MV-4-11 (cell line): ENCODE measurements around the gene MRLN.
"Not testable (repeated sequence)": the region's sequence is repeated elsewhere in the genome, so short reads cannot be mapped to it uniquely, and the experiment has no call there.

ENCODE experiments used
- DNase-seq: peaks from one replicate; lab custom pipeline; 2025; lab: John Stamatoyannopoulos, UW

The MRLN gene

GRCh38 chr10:59753267-59753666, at the start of gene MRLN:
MRLN (minus strand) TSS chr10:59753455.
- no peak for DNase-seq

- peak; percentile 20 for DNase-seq
Measured at GRCh38 chr10:59801171-59801570, 47.9 kb upstream of the MRLN start.

GRCh38 chr10:59799421-59799820, 46.2 kb upstream of the MRLN start:
- DNase-seq, result no peak

DNA sequence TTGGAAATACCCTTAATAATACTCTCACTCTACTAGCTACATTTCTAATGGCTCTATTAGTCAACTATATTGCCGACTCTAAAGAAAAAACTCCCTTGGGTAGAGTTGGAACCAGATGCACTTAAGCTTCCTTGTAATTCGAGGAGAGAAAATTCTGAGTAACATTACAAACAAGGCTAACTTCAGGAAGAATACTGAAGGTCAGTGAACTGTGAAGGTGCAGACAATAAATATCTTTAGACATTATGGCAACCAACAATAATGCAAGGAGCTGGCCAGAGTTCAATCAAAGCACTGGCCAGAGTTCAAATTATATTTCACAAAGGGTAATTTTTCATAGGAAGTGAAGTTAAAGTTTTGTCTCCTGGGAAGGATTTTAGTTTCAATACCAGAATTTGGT, 40.7 kb upstream of the MRLN start:
- no peak for DNase-seq

GRCh38 chr10:59792812-59793211, 39.6 kb upstream of the MRLN start:
- no peak for DNase-seq

GRCh38 chr10:59791601-59792000, 38.3 kb upstream of the MRLN start:
- DNase-seq, result no peak

- DNase-seq, result not testable (repeated sequence)
Measured at GRCh38 chr10:59790080-59790479, 36.8 kb upstream of the MRLN start.

GRCh38 chr10:59788914-59789313, 35.7 kb upstream of the MRLN start:
- DNase-seq, result not testable (repeated sequence)

- DNase-seq, result not testable (repeated sequence)
Measured at GRCh38 chr10:59787032-59787431, 33.8 kb upstream of the MRLN start.

DNA sequence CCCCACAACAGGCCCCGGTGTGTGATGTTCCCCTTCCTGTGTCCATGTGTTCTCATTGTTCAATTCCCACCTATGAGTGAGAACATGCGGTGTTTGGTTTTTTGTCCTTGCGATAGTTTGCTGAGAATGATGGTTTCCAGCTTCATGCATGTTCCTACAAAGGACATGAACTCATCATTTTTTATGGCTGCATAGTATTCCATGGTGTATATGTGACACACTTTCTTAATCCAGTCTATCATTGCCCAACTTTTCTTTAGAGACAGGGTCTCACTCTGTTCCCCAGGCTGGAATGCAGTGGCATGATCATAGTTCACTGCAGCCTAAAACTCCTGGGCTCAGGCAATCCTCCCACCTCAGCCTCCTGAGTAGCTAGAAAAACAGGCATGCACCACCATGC, 32.2 kb upstream of the MRLN start:
- not testable (repeated sequence) for DNase-seq

DNA sequence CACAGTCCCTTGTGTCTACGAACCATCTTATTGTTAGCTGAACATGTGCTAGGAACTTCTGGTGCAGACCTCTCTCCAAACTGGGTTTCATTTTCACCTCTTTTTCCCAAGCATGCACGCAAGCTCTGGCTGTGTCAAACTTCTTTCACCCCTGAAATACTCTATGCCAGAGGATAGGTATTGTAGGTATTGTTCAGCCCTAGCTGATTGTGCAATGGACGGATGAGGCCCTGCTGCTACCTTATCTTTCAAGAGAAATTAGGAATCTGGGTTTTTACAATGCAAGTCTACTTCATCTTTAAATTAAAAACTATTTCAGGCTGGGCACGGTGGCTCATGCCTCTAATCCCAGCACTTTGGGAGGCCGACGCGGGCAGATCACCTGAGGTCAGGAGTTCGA, 28.3 kb upstream of the MRLN start:
- no peak for DNase-seq

DNA sequence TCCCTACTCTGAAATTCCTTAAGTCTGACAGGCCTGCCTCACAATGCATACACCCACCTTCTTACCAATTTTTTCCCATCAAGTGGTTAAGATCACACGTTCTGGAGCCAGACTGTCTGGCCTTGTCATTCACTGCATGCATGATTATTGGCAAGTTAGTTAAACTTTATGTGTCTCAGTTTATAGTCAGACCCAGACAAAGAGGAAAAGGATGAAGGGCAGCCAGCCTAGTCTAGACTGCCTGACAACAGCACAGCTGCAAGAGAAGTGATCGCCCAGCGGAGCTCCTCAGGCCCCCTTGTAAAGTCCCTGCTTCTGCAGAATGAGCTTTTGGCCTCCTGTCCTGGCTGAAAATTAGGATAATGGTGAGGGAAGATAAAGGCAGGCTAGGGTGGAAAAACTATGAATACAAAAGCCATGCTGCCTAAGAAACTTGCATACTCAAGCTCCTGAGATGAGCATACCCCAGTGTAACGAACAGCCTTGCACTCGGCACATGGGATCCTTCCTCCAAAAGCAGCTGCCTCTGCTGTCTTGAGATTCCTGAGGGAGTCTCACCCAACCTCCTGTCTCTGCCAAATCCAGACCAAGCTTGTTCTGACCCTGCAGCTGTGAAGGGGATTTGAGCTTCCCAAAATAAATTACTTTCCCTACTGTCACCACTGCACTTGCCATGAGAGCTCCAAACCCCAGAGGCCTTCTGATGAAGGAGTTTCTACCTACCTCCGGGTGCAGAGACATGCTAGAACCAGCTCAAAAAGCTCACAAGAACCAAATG, 26.7 kb upstream of the MRLN start:
- no peak for DNase-seq

DNA sequence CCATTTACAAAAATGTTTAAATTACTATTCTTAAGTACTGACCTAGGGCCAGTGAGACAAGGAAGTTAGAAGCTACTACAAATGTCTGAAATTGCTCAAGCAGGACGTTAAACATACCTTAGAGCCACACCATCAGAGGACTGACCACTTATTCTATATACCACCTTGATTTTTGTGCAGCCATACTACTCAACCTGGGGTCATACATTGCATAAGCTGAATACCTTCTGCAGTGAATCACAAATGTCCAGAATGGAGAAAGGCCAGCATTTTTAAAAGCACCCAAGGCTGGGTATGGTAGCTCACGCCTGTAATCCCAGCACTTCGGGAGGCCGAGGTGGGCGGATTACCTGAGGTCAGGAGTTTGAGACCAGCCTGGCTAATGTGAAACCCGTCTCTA, 21.2 kb upstream of the MRLN start:
- DNase-seq, result no peak

DNA sequence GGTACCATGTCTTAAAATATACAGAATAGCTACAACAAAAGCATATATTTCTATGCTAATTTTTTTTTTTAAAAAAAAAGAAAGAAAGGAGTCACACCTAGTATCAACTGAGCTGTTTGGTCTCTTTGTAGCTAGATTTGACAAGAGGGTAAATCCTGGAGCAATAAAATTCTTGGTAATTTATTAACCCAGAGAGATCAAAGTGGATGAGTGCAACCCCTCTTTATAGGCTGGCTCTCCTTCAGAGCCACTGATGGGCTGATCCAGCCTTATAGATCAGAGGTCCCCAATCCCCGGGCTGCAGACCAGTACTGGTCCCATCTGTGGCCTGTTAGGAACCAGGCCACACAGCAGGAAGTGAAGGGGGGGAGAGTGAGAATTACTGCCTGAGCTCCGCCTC, 19.8 kb upstream of the MRLN start:
- no peak for DNase-seq

GRCh38 chr10:59771162-59771807, 18.0 kb upstream of the MRLN start:
- no peak for DNase-seq

DNA sequence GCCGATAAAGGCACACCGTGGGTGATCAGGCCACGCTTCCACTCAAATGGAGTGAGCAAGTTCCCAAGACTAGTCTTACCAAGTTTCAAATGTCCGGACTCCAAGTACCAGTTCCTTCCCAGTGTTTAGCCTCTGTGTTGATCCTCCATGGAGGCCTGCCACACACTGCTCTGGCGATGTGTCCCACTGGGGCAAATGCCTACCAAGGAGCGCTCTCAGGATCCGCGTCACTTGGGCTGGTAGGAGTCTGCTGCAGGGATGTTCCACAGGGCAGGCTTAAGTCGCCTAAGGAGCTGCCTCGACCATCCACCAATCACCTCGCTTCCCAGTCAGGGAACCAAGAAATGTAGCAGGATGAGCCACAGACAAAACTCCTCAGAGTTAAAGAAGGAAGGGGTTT, 17.4 kb upstream of the MRLN start:
- no peak for DNase-seq

DNA sequence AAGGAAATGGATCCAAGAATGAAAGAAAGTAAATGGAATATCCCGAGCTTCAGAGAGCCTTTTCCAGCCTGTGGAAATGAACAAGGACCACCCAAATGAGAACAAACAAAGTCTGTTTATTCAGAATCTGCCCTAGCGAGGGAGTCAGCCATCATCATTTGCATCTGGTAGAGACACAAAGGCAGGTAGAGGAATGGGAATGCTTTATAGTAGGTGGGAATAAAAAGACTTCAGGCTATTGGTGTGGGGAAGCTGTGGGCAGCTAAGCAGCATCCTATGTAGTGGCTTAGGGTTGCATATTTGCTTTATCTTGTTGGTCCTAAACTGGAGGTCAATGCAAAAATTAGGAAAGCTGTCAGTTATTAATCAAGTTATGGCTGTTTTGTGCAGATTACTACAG, 9.2 kb upstream of the MRLN start:
- no peak for DNase-seq

GRCh38 chr10:59757966-59758365, 4.7 kb upstream of the MRLN start:
- DNase-seq, result peak; percentile 53

GRCh38 chr10:59754951-59755350, 1.7 kb upstream of the MRLN start:
- DNase-seq, result no peak

DNA sequence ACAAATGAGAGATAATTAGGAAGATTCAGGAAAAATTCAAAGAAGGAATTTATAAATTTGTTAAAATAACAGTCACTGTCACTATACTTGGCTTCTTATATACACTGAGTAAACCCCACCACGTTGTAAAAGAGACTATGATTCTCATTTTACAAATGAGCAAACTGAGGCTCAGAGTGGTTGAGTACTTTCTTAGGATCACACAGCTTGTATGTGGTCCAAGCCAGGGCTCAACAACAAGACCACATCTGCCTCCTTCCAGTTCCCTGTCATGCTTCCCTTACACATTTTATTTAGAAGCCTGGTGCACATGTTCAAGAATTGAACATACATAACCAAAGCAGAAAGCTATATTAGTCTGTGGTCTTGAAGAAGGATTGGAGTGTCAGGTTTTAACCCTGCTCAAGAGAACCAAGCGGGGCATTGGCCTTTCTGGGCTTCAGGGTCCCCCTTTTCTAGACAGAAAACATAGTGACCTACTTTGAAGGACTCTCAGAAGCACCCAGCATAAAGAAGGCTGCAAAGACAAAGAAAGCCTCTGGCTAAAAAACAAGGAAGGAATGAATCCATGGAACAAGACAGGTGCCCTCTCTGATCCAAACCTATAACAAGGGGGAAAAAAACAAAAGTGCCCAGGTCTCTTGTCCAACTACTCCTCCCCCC, 846 bp downstream of the MRLN start:
- no peak for DNase-seq

GRCh38 chr10:59750155-59750945, 2.9 kb downstream of the MRLN start:
- no peak for DNase-seq

DNA sequence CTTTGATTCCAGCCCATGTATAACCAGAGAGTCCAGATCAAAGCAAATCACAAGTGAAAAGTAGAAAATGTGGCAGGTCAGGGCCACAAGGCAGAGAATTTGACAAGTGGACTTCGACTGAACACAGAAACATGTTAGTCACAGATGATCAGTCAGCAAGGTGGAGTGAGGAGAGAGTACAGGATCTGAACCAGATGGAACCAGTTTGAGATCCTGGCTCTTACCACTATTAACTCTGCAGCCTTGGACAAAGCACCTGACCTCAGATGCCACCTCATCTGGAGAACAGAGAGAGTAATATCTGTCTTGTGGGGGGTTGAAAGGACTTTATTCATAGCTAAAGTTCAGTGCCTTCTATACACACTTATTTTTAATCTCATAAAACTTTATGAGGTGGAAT, 4.4 kb downstream of the MRLN start:
- no peak for DNase-seq
